PFSK-1 (cell line): ENCODE data around the gene RNF113B.

Experiments used
- FOXP2 ChIP-seq: optimal IDR thresholded peaks from 2 replicates; pipeline ENCODE3; 2011; ENCODE audit warnings: borderline replicate concordance, control low read depth, inconsistent platforms; ENCODE audit not compliant: insufficient read depth; ENCODE audit errors: extremely low read length, extremely low read depth
- POLR2AphosphoS5 ChIP-seq: IDR thresholded peaks from 2 replicates; pipeline ENCODE4 v1.6.1; 2012; ENCODE audit warnings: low read depth, mild to moderate bottlenecking, control low read depth, low read length, moderate library complexity
- REST ChIP-seq, 2 experiments: IDR thresholded peaks; 2 replicates each; pipeline versions ENCODE4 v1.6.1 to v1.8.0; 2011 to 2012; ENCODE audit warnings: low read depth in 2 of 2, low read length in 2 of 2, control low read depth in 1 of 2, inconsistent platforms in 1 of 2, mild to moderate bottlenecking in 1 of 2, moderate library complexity in 1 of 2; ENCODE audit not compliant: insufficient read depth in 1 of 2
- SIN3A ChIP-seq: IDR thresholded peaks from 2 replicates; pipeline ENCODE4 v1.6.1; 2012; ENCODE audit warnings: mild to moderate bottlenecking, low read length, moderate library complexity, borderline replicate concordance; ENCODE audit not compliant: insufficient read depth
- TAF1 ChIP-seq: IDR thresholded peaks from 2 replicates; pipeline ENCODE4 v1.6.1; 2012; ENCODE audit warnings: low read length, control low read depth, borderline replicate concordance; ENCODE audit not compliant: insufficient read depth

Gene RNF113B

GRCh38 chr13:98217597-98217996 is 40.5 kb upstream of the RNF113B start:
- TF ChIP-seq REST (IDR thresholded peaks at IDR 0.05; ENCODE audit: insufficient read depth in 1 of 2, low read depth in 2 of 2, low read length in 2 of 2) (no peak), POLR2AphosphoS5 (no peak), FOXP2 (no peak), SIN3A (no peak), TAF1 (no peak)

- TF ChIP-seq SIN3A, result no peak
- no peak for TF ChIP-seq REST (IDR thresholded peaks at IDR 0.05; ENCODE audit: insufficient read depth in 1 of 2, low read depth in 2 of 2, low read length in 2 of 2)
- TF ChIP-seq FOXP2, result no peak
- no peak for TF ChIP-seq TAF1
- TF ChIP-seq POLR2AphosphoS5, result no peak
Measured at GRCh38 chr13:98216711-98217285, 39.7 kb upstream of the RNF113B start.

- TF ChIP-seq TAF1 (no peak), FOXP2 (no peak), REST (IDR thresholded peaks at IDR 0.05; ENCODE audit: insufficient read depth in 1 of 2, low read depth in 2 of 2, low read length in 2 of 2) (no peak), POLR2AphosphoS5 (no peak), SIN3A (no peak)
Measured at GRCh38 chr13:98216135-98216565, 39.1 kb upstream of the RNF113B start.

GRCh38 chr13:98215508-98215907 is 38.4 kb upstream of the RNF113B start:
- no peak for TF ChIP-seq FOXP2

GRCh38 chr13:98214707-98215106 is 37.6 kb upstream of the RNF113B start:
- TF ChIP-seq POLR2AphosphoS5 (no peak), REST (IDR thresholded peaks at IDR 0.05; ENCODE audit: insufficient read depth in 1 of 2, low read depth in 2 of 2, low read length in 2 of 2) (no peak), TAF1 (no peak)
